H1 (cell line): Measurements from ENCODE around the gene IL9R. TPM values are rescaled to one million over a fixed set of nuclear protein-coding genes. Genes with fewer than 3 reads are reported as not detected.

Source experiments
- CTCF ChIA-PET: fragments of 300-600 bp; sonication (Branson Sonifier 250); formaldehyde crosslinking; loops from one replicate; lab custom pipeline; 2021; ENCODE audit not compliant: partially characterized antibody; lab: Charles Lee
- POLR2A ChIA-PET: fragments of 300-600 bp; sonication (Branson Sonifier 250); formaldehyde crosslinking; loops from one replicate; lab custom pipeline; 2021; ENCODE audit warnings: inconsistent platforms; ENCODE audit not compliant: partially characterized antibody; lab: Charles Lee
- DNase-seq, 2 experiments: peaks; one replicate each; pipeline versions ENCODE4 v3.0.0 to v3.0.0-alpha.2; 2010 to 2022; ENCODE audit warnings: low spot score in 2 of 2, low read depth in 1 of 2, mixed read lengths in 1 of 2
- FAIRE-seq: peaks from 2 replicates; lab custom pipeline; 2011; peaks lifted over from hg19 to GRCh38; lab: Jason Lieb, UNC
- H2AFZ ChIP-seq: 2 replicates; pipeline ENCODE4 v1.8.1; 2012; ENCODE audit warnings: low read length, inconsistent platforms
- H2AK5ac ChIP-seq: 2 replicates; pipeline ENCODE4 v1.6.1; 2013; ENCODE audit warnings: low read depth, low read length
- H2BK120ac ChIP-seq: replicated peaks from 2 replicates; pipeline ENCODE3; 2013; ENCODE audit warnings: low read depth, low read length, inconsistent platforms
- H2BK12ac ChIP-seq: 2 replicates; pipeline ENCODE4 v1.6.1; 2013; ENCODE audit warnings: low read depth, low read length
- H2BK15ac ChIP-seq: 2 replicates; pipeline ENCODE4 v1.6.1; 2013; ENCODE audit warnings: low read length
- H2BK20ac ChIP-seq: 2 replicates; pipeline ENCODE4 v1.6.1; 2013; ENCODE audit warnings: low read length
- H2BK5ac ChIP-seq: 2 replicates; pipeline ENCODE4 v1.6.1; 2013; ENCODE audit warnings: low read depth, low read length
- H3K14ac ChIP-seq: 2 replicates; pipeline ENCODE4 v1.6.1; 2013; ENCODE audit warnings: inconsistent platforms; ENCODE audit not compliant: insufficient read length
- H3K18ac ChIP-seq: 2 replicates; pipeline ENCODE4 v1.6.1; 2013; ENCODE audit warnings: low read length; ENCODE audit errors: extremely low read depth
- H3K23ac ChIP-seq: 2 replicates; pipeline ENCODE4 v1.6.1; 2013; ENCODE audit warnings: inconsistent platforms; ENCODE audit not compliant: insufficient read length
- H3K23me2 ChIP-seq: 2 replicates; pipeline ENCODE4 v1.6.1; 2013; ENCODE audit warnings: low read depth, low read length
- H3K27ac ChIP-seq: 2 replicates; pipeline ENCODE4 v1.6.1; 2011; ENCODE audit warnings: low read depth, low read length, inconsistent platforms
- H3K27me3 ChIP-seq, 4 experiments: replicated peaks in 1 of 4; 1 replicate in 1 of 4; 2 replicates in 3 of 4; pipeline versions ENCODE4 v1.6.1 to v1.8.1; 2011 to 2013; ENCODE audit warnings: low read length in 3 of 4, mild to moderate bottlenecking in 3 of 4, inconsistent platforms in 2 of 4, mixed read lengths in 2 of 4, moderate library complexity in 1 of 4; ENCODE audit not compliant: control insufficient read depth in 3 of 4, insufficient read depth in 3 of 4; ENCODE audit errors: extremely low read depth in 1 of 4
- H3K36me3 ChIP-seq, 4 experiments: 2 replicates each; pipeline versions ENCODE4 v1.6.1 to v1.8.1; 2011 to 2013; ENCODE audit warnings: mild to moderate bottlenecking in 4 of 4, low read length in 3 of 4, moderate library complexity in 2 of 4, control low read depth in 1 of 4, inconsistent platforms in 1 of 4; ENCODE audit not compliant: insufficient read depth in 4 of 4, control insufficient read depth in 2 of 4
- H3K4ac ChIP-seq: replicated peaks from 2 replicates; pipeline ENCODE3; 2013; ENCODE audit warnings: low read length, low read depth, mixed read lengths, inconsistent platforms; ENCODE audit not compliant: insufficient read length
- H3K4me1 ChIP-seq, 4 experiments: replicated peaks in 1 of 4; 1 replicate in 1 of 4; 2 replicates in 3 of 4; pipeline versions ENCODE4 v1.6.1 to v1.8.1; 2011 to 2013; ENCODE audit warnings: low read length in 3 of 4, inconsistent platforms in 2 of 4, mixed read lengths in 1 of 4; ENCODE audit not compliant: insufficient read depth in 4 of 4, control insufficient read depth in 3 of 4
- H3K4me2 ChIP-seq, 2 experiments: 2 replicates each; pipeline versions ENCODE4 v1.6.1 to v1.8.1; 2011 to 2013; ENCODE audit warnings: low read depth in 2 of 2, low read length in 2 of 2, control low read depth in 1 of 2, inconsistent platforms in 1 of 2, mild to moderate bottlenecking in 1 of 2; ENCODE audit not compliant: insufficient read depth in 1 of 2
- H3K4me3 ChIP-seq, 4 experiments: fragments of 200-600, 300-600 bp in 1 of 4; sonication (generic), shearing (Covaris generic), sonication (Bioruptor Twin) in 1 of 4; 2 replicates each; pipeline versions ENCODE4 v1.5.1 to v1.8.1; 2011 to 2016; ENCODE audit warnings: low read length in 4 of 4, low read depth in 3 of 4, control low read depth in 2 of 4, inconsistent platforms in 2 of 4, mild to moderate bottlenecking in 2 of 4, mixed read lengths in 1 of 4, moderate library complexity in 1 of 4; ENCODE audit not compliant: insufficient read depth in 2 of 4; ENCODE audit errors: extremely low read depth in 1 of 4
- H3K56ac ChIP-seq: replicated peaks from 2 replicates; pipeline ENCODE3; 2013; ENCODE audit warnings: low read depth, mild to moderate bottlenecking, mixed read lengths, low read length, inconsistent platforms; ENCODE audit not compliant: insufficient read length
- H3K79me1 ChIP-seq: 2 replicates; pipeline ENCODE4 v1.6.1; 2013; ENCODE audit warnings: low read depth, low read length, control low read depth
- H3K79me2 ChIP-seq, 2 experiments: 2 replicates each; pipeline versions ENCODE4 v1.6.1 to v1.8.1; 2012 to 2013; ENCODE audit warnings: low read length in 2 of 2, mild to moderate bottlenecking in 2 of 2, inconsistent platforms in 1 of 2; ENCODE audit not compliant: insufficient read depth in 2 of 2, control insufficient read depth in 1 of 2
- H3K9ac ChIP-seq, 4 experiments: replicated peaks in 1 of 4; 1 replicate in 1 of 4; 2 replicates in 3 of 4; pipeline versions ENCODE4 v1.6.1 to v1.8.1; 2011 to 2013; ENCODE audit warnings: low read depth in 3 of 4, low read length in 3 of 4, control low read depth in 2 of 4, mild to moderate bottlenecking in 2 of 4, moderate library complexity in 2 of 4, inconsistent platforms in 1 of 4; ENCODE audit errors: extremely low read depth in 1 of 4
- H3K9me3 ChIP-seq, 2 experiments: 2 replicates each; pipeline versions ENCODE4 v1.6.1 to v1.8.1; 2012 to 2013; ENCODE audit warnings: mild to moderate bottlenecking in 2 of 2, moderate library complexity in 2 of 2, control low read depth in 1 of 2, inconsistent platforms in 1 of 2, low read depth in 1 of 2, low read length in 1 of 2, mixed read lengths in 1 of 2; ENCODE audit not compliant: insufficient read depth in 2 of 2
- H4K20me1 ChIP-seq, 2 experiments: replicated peaks in 1 of 2; 2 replicates each; pipeline versions ENCODE3 to v1.8.1; 2011 to 2013; ENCODE audit warnings: inconsistent platforms in 2 of 2, low read length in 2 of 2, mild to moderate bottlenecking in 1 of 2; ENCODE audit not compliant: insufficient read depth in 2 of 2, control insufficient read depth in 1 of 2
- H4K5ac ChIP-seq: 2 replicates; pipeline ENCODE4 v1.6.1; 2013; ENCODE audit warnings: low read length, low read depth, mixed read lengths, inconsistent platforms; ENCODE audit not compliant: insufficient read length
- H4K8ac ChIP-seq: 2 replicates; pipeline ENCODE4 v1.8.0; 2013; ENCODE audit warnings: mild to moderate bottlenecking, moderate library complexity, low read length, inconsistent platforms; ENCODE audit not compliant: insufficient read depth; ENCODE audit errors: extremely low read depth
- H4K91ac ChIP-seq: replicated peaks from 2 replicates; pipeline ENCODE3; 2013; ENCODE audit warnings: low read length, mixed read lengths, inconsistent platforms; ENCODE audit not compliant: insufficient read length
- BCL11A ChIP-seq, 2 experiments: IDR thresholded peaks; one replicate each; pipeline ENCODE4 v1.6.1; 2011; ENCODE audit warnings: low read depth in 2 of 2, low read length in 2 of 2, mild to moderate bottlenecking in 2 of 2
- MAX ChIP-seq: IDR thresholded peaks from 2 replicates; pipeline ENCODE4 v1.6.1; 2012; ENCODE audit warnings: inconsistent platforms
- RNF2 ChIP-seq: fragments of 200-900, 300-1000 bp; sonication (generic); IDR thresholded peaks from 2 replicates; pipeline ENCODE4 v1.7.1; 2016; ENCODE audit warnings: borderline replicate concordance, low read depth, mild to moderate bottlenecking, antibody characterized with exemption, low read length; ENCODE audit not compliant: poor library complexity, severe bottlenecking; ENCODE audit errors: missing control alignments
- TAF1 ChIP-seq: IDR thresholded peaks from 2 replicates; pipeline ENCODE4 v1.6.1; 2011; ENCODE audit warnings: mild to moderate bottlenecking, low read depth, low read length
- WGBS, 2 experiments: shearing (Covaris generic) in 1 of 2; methylation state at CpG; one replicate each; pipeline versions ENCODE4 v1.1.6 to v1.1.7; 2013 to 2015; ENCODE audit warnings: low lambda C conversion rate in 2 of 2, mixed read lengths in 2 of 2, inconsistent platforms in 1 of 2, low coverage in 1 of 2, missing lambda C conversion rate in 1 of 2; ENCODE audit not compliant: insufficient replicate concordance in 2 of 2, insufficient coverage in 1 of 2, insufficient read length in 1 of 2; ENCODE audit errors: extremely low coverage in 1 of 2, missing lambda C conversion rate in 1 of 2; 5-methylcytosine and 5-hydroxymethylcytosine counted together
- polyA plus RNA-seq, 7 experiments: library from polyadenylated mRNA; depleted of rRNA in 3 of 7; stranded (reverse) in 5 of 7; unstranded in 2 of 7; fragments of >200 nt in 5 of 7; fragments of 200-250 nt in 2 of 7; gene quantifications; 1 replicate in 5 of 7; 2 replicates in 1 of 7; 4 replicates in 1 of 7; pipeline versions ENCODE4 v1.2.1 to v1.2.3, GENCODE V29; 2011 to 2013; ENCODE audit warnings: missing spikeins in 2 of 7, mixed read lengths in 2 of 7
- total RNA-seq: library from RNA; stranded (reverse); fragmentation: NEBNext Ultra II Directional; extraction: Animal tissue kit (Norgen Biotek cat#: 25700); gene quantifications from 2 replicates; pipeline ENCODE4 v1.2.1, GENCODE V29; 2021

Gene IL9R
- total and polyA plus RNA-seq, 2 of the 8 experiments (the other 6 are each of a cell fraction or from before 2014, with no cell fraction given): 0.14 to 0.28 TPM

- H4K20me1 ChIP-seq: no peaks in the 10 kb centered on the region
- H3K4me3 ChIP-seq: no peak overlapping the region
- H2AK5ac ChIP-seq: no peak overlapping the region
- no peaks in the 10 kb centered on the region for H3K4me1 ChIP-seq
- H3K23me2 ChIP-seq: peaks cover 1% of the 10 kb centered on the region; the same call in 1 of the 2 replicates
- no peak overlapping the region for H3K27ac ChIP-seq
- peaks cover 58 to 74% of the 10 kb centered on the region in 2 experiments for H3K9me3 ChIP-seq
- no peak overlapping the region for H4K91ac ChIP-seq
- no peak overlapping the region for H2BK5ac ChIP-seq
- no peaks in the 10 kb centered on the region for H3K36me3 ChIP-seq
- H2AFZ ChIP-seq: no peak overlapping the region
- no peaks in the 10 kb centered on the region for H3K27me3 ChIP-seq
- no peak overlapping the region for H3K4ac ChIP-seq
- FAIRE-seq (no peak), DNase-seq (no peak)
- no peak overlapping the region for H2BK20ac ChIP-seq
- H3K14ac ChIP-seq: no peak overlapping the region
- H3K4me2 ChIP-seq: no peak overlapping the region
- no peak overlapping the region for H2BK15ac ChIP-seq
- no peak overlapping the region for H4K5ac ChIP-seq
- CTCF ChIA-PET: no interaction called here
- no peak overlapping the region for H3K23ac ChIP-seq
- H3K79me1 ChIP-seq: no peaks in the 10 kb centered on the region
- H2BK120ac ChIP-seq: no peak overlapping the region
- no peak overlapping the region for H3K18ac ChIP-seq
- TF ChIP-seq RNF2: no peak
- TF ChIP-seq MAX: no peak
- TF ChIP-seq BCL11A (IDR thresholded peaks at IDR 0.05; ENCODE audit: low read depth in 2 of 2, low read length in 2 of 2): no peak
- no peak for TF ChIP-seq TAF1
- no peak overlapping the region for H3K9ac ChIP-seq
- H2BK12ac ChIP-seq: no peak overlapping the region
- no peak overlapping the region for H3K56ac ChIP-seq
- POLR2A ChIA-PET: no interaction called here
- 67% methylated on average over 2 of the region's 2 CpGs; no CpG with 5 or more reads in 1 of the 2 experiments for WGBS, 2 experiments
- no peaks in the 10 kb centered on the region for H3K79me2 ChIP-seq
- H4K8ac ChIP-seq: no peak overlapping the region
Measured at GRCh38 chrX:155985208-155985607, 12.3 kb upstream of the IL9R start.
